H9 (cell line): ENCODE measurements around the gene ZDHHC3. TPM values are rescaled to one million over a fixed set of nuclear protein-coding genes. Genes with fewer than 3 reads are reported as not detected.

Experiments used
- DNase-seq: peaks from one replicate; pipeline ENCODE4 v3.0.0-alpha.2; 2017
- H2AFZ ChIP-seq: one replicate; pipeline ENCODE4 v1.6.1; 2013; ENCODE audit warnings: mild to moderate bottlenecking, low read length, control low read depth, moderate library complexity
- H2AK5ac ChIP-seq: 2 replicates; pipeline ENCODE4 v1.6.1; 2013; ENCODE audit warnings: low read length, control low read depth, mixed read lengths; ENCODE audit not compliant: insufficient read length
- H2BK120ac ChIP-seq: one replicate; pipeline ENCODE4 v1.6.1; 2013; ENCODE audit warnings: low read depth, mild to moderate bottlenecking, low read length, control low read depth, inconsistent platforms; ENCODE audit not compliant: poor library complexity, severe bottlenecking
- H2BK12ac ChIP-seq: 2 replicates; pipeline ENCODE4 v1.6.1; 2013; ENCODE audit warnings: low read length, control low read depth, mixed read lengths, low read depth; ENCODE audit not compliant: insufficient read length
- H2BK15ac ChIP-seq: 2 replicates; pipeline ENCODE4 v1.6.1; 2013; ENCODE audit warnings: low read depth, low read length, control low read depth
- H2BK20ac ChIP-seq: one replicate; pipeline ENCODE4 v1.6.1; 2013; ENCODE audit warnings: low read depth, mild to moderate bottlenecking, low read length, control low read depth, inconsistent platforms; ENCODE audit not compliant: poor library complexity, severe bottlenecking
- H2BK5ac ChIP-seq: 2 replicates; pipeline ENCODE4 v1.6.1; 2013; ENCODE audit warnings: low read length, control low read depth, mixed read lengths; ENCODE audit not compliant: insufficient read length
- H3K14ac ChIP-seq: 2 replicates; pipeline ENCODE4 v1.6.1; 2013; ENCODE audit warnings: low read length, control low read depth; ENCODE audit not compliant: insufficient read depth
- H3K18ac ChIP-seq: 2 replicates; pipeline ENCODE4 v1.6.1; 2013; ENCODE audit warnings: low read depth, mild to moderate bottlenecking, mixed read lengths, low read length, control low read depth; ENCODE audit not compliant: insufficient read length
- H3K23ac ChIP-seq: 2 replicates; pipeline ENCODE4 v1.6.1; 2013; ENCODE audit warnings: low read length, control low read depth, mixed read lengths, low read depth; ENCODE audit not compliant: insufficient read length
- H3K23me2 ChIP-seq: 2 replicates; pipeline ENCODE4 v1.6.1; 2013; ENCODE audit warnings: low read depth, mild to moderate bottlenecking, mixed read lengths, low read length, control low read depth; ENCODE audit not compliant: insufficient read length, poor library complexity, severe bottlenecking
- H3K27ac ChIP-seq: 2 replicates; pipeline ENCODE4 v1.5.1; 2013; ENCODE audit warnings: low read length, control low read depth, mixed read lengths, low read depth; ENCODE audit not compliant: insufficient read length
- H3K27me3 ChIP-seq: 2 replicates; pipeline ENCODE4 v1.6.1; 2013; ENCODE audit warnings: low read length, control low read depth, inconsistent platforms; ENCODE audit not compliant: insufficient read depth
- H3K4ac ChIP-seq: 2 replicates; pipeline ENCODE4 v1.6.1; 2013; ENCODE audit warnings: low read depth, mild to moderate bottlenecking, control low read depth, inconsistent platforms, low read length, moderate library complexity
- H3K4me1 ChIP-seq: 2 replicates; pipeline ENCODE4 v1.6.1; 2013; ENCODE audit warnings: low read length, control low read depth, inconsistent platforms; ENCODE audit not compliant: insufficient read depth
- H3K4me2 ChIP-seq: 2 replicates; pipeline ENCODE4 v1.6.1; 2013; ENCODE audit warnings: low read length, control low read depth, mixed read lengths; ENCODE audit not compliant: insufficient read length, insufficient read depth
- H3K56ac ChIP-seq: 2 replicates; pipeline ENCODE4 v1.6.1; 2013; ENCODE audit warnings: low read depth, mild to moderate bottlenecking, mixed read lengths, low read length, control low read depth; ENCODE audit not compliant: insufficient read length
- H3K79me1 ChIP-seq: 2 replicates; pipeline ENCODE4 v1.6.1; 2013; ENCODE audit warnings: low read depth, mild to moderate bottlenecking, moderate library complexity, low read length, control low read depth, inconsistent platforms; ENCODE audit not compliant: insufficient read depth, poor library complexity, severe bottlenecking
- H3K79me2 ChIP-seq: 2 replicates; pipeline ENCODE4 v1.6.1; 2013; ENCODE audit warnings: low read length, control low read depth, inconsistent platforms; ENCODE audit not compliant: insufficient read depth
- H3K9ac ChIP-seq: 2 replicates; pipeline ENCODE4 v1.6.1; 2013; ENCODE audit warnings: low read length, control low read depth, mixed read lengths; ENCODE audit not compliant: insufficient read length; ENCODE audit errors: extremely low read depth
- H3K9me3 ChIP-seq: one replicate; pipeline ENCODE4 v1.6.1; 2013; ENCODE audit warnings: low read depth, low read length, inconsistent platforms; ENCODE audit not compliant: control insufficient read depth
- H3T11ph ChIP-seq: one replicate; pipeline ENCODE4 v1.6.1; 2013; ENCODE audit warnings: mild to moderate bottlenecking, low read length, control low read depth, inconsistent platforms
- H4K20me1 ChIP-seq: one replicate; pipeline ENCODE4 v1.6.1; 2013; ENCODE audit not compliant: control insufficient read depth, insufficient read length, insufficient read depth
- H4K5ac ChIP-seq: 2 replicates; pipeline ENCODE4 v1.6.1; 2013; ENCODE audit warnings: low read depth, mild to moderate bottlenecking, mixed read lengths, low read length, control low read depth; ENCODE audit not compliant: insufficient read length
- H4K8ac ChIP-seq: replicated peaks from 2 replicates; pipeline ENCODE4 v1.6.1; 2013; ENCODE audit warnings: low read length, control low read depth, mixed read lengths, low read depth; ENCODE audit not compliant: insufficient read length
- H4K91ac ChIP-seq: 2 replicates; pipeline ENCODE4 v1.6.1; 2013; ENCODE audit warnings: low read depth, mild to moderate bottlenecking, moderate library complexity, mixed read lengths, low read length, control low read depth; ENCODE audit not compliant: insufficient read length
- H3K27ac Mint-ChIP-seq, 3 experiments: 2 replicates in 2 of 3; 3 replicates in 1 of 3; pipeline ENCODE4 v1.8.0; 2020 to 2021; ENCODE audit warnings: mixed read lengths in 3 of 3, mild to moderate bottlenecking in 1 of 3, moderate library complexity in 1 of 3
- H3K27me3 Mint-ChIP-seq: 2 replicates; pipeline ENCODE4 v1.8.0; 2021; ENCODE audit warnings: low read depth, mild to moderate bottlenecking, moderate library complexity, mixed read lengths
- H3K36me3 Mint-ChIP-seq, 3 experiments: 2 replicates in 2 of 3; 3 replicates in 1 of 3; pipeline ENCODE4 v1.8.0; 2020 to 2021; ENCODE audit warnings: low read depth in 3 of 3, mixed read lengths in 3 of 3; ENCODE audit not compliant: insufficient read depth in 1 of 3
- H3K4me1 Mint-ChIP-seq, 2 experiments: 2 replicates each; pipeline ENCODE4 v1.8.0; 2020; ENCODE audit warnings: mixed read lengths in 2 of 2
- H3K4me3 Mint-ChIP-seq, 2 experiments: 2 replicates in 1 of 2; 3 replicates in 1 of 2; pipeline ENCODE4 v1.8.0; 2020 to 2021; ENCODE audit warnings: mild to moderate bottlenecking in 2 of 2, mixed read lengths in 2 of 2, moderate library complexity in 1 of 2
- H3K9me3 Mint-ChIP-seq, 2 experiments: 2 replicates in 1 of 2; 3 replicates in 1 of 2; pipeline ENCODE4 v1.8.0; 2020; ENCODE audit warnings: mild to moderate bottlenecking in 2 of 2, mixed read lengths in 2 of 2, moderate library complexity in 1 of 2
- WGBS: extraction: QIAGEN DNeasy Blood & Tissue Kit; methylation state at CpG from one replicate; pipeline ENCODE4 v1.1.7; 2013; ENCODE audit warnings: missing lambda C conversion rate, low lambda C conversion rate, mixed read lengths; ENCODE audit not compliant: insufficient read length; ENCODE audit errors: extremely low coverage; 5-methylcytosine and 5-hydroxymethylcytosine counted together
- total RNA-seq: library from RNA; stranded (reverse); gene quantifications from 2 replicates; pipeline ENCODE4 v1.2.1, GENCODE V29; 2021
- TF ChIP-seq, protein P1 (sequence below): fragments of 200-600 bp; sonication (generic); conservative IDR thresholded peaks from 3 replicates; pipeline ENCODE4 v1.8.0; 2021; ENCODE audit warnings: antibody characterized with exemption, mild to moderate bottlenecking

The ZDHHC3 gene
- total RNA-seq, 1 experiment from 2014 or later, result 71.3 TPM

DNA sequence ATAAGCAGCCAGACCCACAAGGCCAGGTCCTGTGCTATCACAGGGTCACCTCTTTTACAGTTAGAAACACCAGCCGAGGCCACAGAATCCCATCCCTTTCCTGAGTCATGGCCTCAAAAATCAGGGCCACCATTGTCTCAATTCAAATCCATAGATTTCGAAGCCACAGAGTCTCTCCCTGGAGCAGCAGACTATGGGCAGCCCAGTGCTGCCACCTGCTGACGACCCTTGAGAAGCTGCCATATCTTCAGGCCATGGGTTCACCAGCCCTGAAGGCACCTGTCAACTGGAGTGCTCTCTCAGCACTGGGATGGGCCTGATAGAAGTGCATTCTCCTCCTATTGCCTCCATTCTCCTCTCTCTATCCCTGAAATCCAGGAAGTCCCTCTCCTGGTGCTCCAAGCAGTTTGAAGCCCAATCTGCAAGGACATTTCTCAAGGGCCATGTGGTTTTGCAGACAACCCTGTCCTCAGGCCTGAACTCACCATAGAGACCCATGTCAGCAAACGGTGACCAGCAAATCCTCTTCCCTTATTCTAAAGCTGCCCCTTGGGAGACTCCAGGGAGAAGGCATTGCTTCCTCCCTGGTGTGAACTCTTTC, 62.0 kb downstream of the ZDHHC3 start:
- Histone ChIP-seq H3K18ac (no peak overlapping the region), H3K23me2 (no peaks in the 10 kb centered on the region), H2BK5ac (no peak overlapping the region), H2AFZ (no peak overlapping the region), H2BK120ac (no peak overlapping the region), H3K9ac (no peak overlapping the region), H2BK20ac (no peak overlapping the region), H3K27me3 (no peaks in the 10 kb centered on the region), H3K9me3 (no peaks in the 10 kb centered on the region), H3K4ac (no peak overlapping the region), H3K14ac (no peak overlapping the region), H4K20me1 (no peaks in the 10 kb centered on the region), H3K79me2 (no peaks in the 10 kb centered on the region), H3K56ac (no peak overlapping the region), H2BK12ac (no peak overlapping the region), H3T11ph (no peak overlapping the region), H3K4me1 (no peaks in the 10 kb centered on the region), H4K8ac (no peak overlapping the region), H3K23ac (no peak overlapping the region), H4K91ac (no peak overlapping the region), H3K79me1 (no peaks in the 10 kb centered on the region), H2AK5ac (no peak overlapping the region), H3K4me2 (no peak overlapping the region), H2BK15ac (no peak overlapping the region), H3K27ac (no peak overlapping the region), H4K5ac (no peak overlapping the region)
- DNase-seq, result peak; percentile 85
- H3K36me3 Mint-ChIP-seq, result peaks cover 0 to 4% (median 0%) of the 10 kb centered on the region in 3 experiments; a peak in 2 of 7 replicates
- H3K4me3 Mint-ChIP-seq, result no peak overlapping the region
- H3K4me1 Mint-ChIP-seq, result peaks cover 7 to 10% of the 10 kb centered on the region in 2 experiments
- H3K9me3 Mint-ChIP-seq, result no peaks in the 10 kb centered on the region; a peak in 1 of 5 replicates
- TF ChIP-seq, protein P1, sequence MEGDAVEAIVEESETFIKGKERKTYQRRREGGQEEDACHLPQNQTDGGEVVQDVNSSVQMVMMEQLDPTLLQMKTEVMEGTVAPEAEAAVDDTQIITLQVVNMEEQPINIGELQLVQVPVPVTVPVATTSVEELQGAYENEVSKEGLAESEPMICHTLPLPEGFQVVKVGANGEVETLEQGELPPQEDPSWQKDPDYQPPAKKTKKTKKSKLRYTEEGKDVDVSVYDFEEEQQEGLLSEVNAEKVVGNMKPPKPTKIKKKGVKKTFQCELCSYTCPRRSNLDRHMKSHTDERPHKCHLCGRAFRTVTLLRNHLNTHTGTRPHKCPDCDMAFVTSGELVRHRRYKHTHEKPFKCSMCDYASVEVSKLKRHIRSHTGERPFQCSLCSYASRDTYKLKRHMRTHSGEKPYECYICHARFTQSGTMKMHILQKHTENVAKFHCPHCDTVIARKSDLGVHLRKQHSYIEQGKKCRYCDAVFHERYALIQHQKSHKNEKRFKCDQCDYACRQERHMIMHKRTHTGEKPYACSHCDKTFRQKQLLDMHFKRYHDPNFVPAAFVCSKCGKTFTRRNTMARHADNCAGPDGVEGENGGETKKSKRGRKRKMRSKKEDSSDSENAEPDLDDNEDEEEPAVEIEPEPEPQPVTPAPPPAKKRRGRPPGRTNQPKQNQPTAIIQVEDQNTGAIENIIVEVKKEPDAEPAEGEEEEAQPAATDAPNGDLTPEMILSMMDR, result peak; percentile 93
- H3K27ac Mint-ChIP-seq, result peak overlapping the region in 1 of 3 experiments; percentile 51; a peak in 2 of 7 replicates
- peaks cover 12% of the 10 kb centered on the region for H3K27me3 Mint-ChIP-seq
- WGBS, result no CpG with 5 or more reads among the region's 4 CpGs
